ENCODE data around the gene ACTL10. TPM values are rescaled to one million over a fixed set of nuclear protein-coding genes. Genes with fewer than 3 reads are reported as not detected.

Gene ACTL10
- total and polyA plus RNA-seq, 8 donors: 0.30 to 2.3 (median 0.56) TPM

GRCh38 chr20:33663161-33664084 lies 3.3 kb upstream of the ACTL10 start:
- H3K4me1 ChIP-seq: peaks cover 18 to 50% of the 10 kb centered on the region in 2 donors
- intact Hi-C loops (cut with DNase I): no loop called here
- ATAC-seq: peak; percentile 69

DNA sequence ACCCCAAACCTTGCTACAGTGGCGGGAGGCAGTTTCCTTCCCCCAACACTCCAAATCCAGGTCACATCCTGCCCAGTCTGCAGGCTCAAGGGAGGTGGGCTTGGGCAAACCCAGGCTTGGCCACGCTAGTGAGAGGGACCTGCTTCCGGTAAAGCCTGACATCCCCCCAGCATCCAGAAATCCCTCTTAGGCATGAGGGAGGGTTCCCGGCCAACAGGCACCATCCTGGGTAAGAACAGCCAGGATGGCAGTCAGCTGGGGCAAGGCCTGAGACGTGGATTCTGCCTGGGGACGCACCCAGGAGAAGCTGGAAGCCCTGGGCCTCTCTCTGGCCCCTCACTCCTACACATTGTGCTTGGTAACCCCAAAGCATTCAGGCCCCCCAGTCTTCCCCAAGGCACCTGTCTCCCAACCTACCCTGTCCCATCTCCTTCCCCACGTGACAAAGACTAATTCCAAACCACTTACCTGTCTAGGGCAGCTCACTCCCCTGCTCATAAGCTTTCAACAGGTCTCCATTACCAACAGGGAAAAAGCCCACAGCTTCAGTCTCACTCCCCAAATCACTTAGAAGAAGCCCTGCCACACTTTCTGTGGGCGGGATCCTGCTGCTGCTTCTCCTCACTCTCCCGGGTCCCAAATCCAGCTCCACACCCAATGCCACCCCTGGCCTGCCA lies 2.5 kb upstream of the ACTL10 start:
- ATAC-seq (no peak), DNase-seq (no peak)
- H3K9me3 ChIP-seq: no peaks in the 10 kb centered on the region
- H3K27me3 ChIP-seq: no peaks in the 10 kb centered on the region
- TF ChIP-seq CTCF (IDR thresholded peaks at IDR 0.05): no peak
- intact Hi-C loops (cut with DNase I): no loop called here
- H3K27ac ChIP-seq: peak overlapping the region; percentile 77 to 85
- H3K4me3 ChIP-seq: peak overlapping the region; percentile 67 to 74
- peaks cover 18 to 50% of the 10 kb centered on the region in 2 donors for H3K4me1 ChIP-seq
- peaks cover 0 to 6% of the 10 kb centered on the region in 2 donors for H3K36me3 ChIP-seq

More at GRCh38 chr20:33663161-33664084, 3.3 kb upstream of the ACTL10 start:
- H3K27me3 ChIP-seq: no peaks in the 10 kb centered on the region
- DNase-seq: peak in 3 of 4 donors; percentile 84 to 99 (median 89)
- peak overlapping the region; percentile 67 to 74 for H3K4me3 ChIP-seq
- peak overlapping the region; percentile 77 to 85 for H3K27ac ChIP-seq
- H3K9me3 ChIP-seq: no peaks in the 10 kb centered on the region
- peaks cover 0 to 14% of the 10 kb centered on the region in 2 donors for H3K36me3 ChIP-seq
- TF ChIP-seq CTCF (IDR thresholded peaks at IDR 0.05): peak in 1 of 2 donors; percentile 9

- Histone ChIP-seq H3K9me3 (no peaks in the 10 kb centered on the region), H3K27ac (no peak overlapping the region), H3K27me3 (no peaks in the 10 kb centered on the region), H3K36me3 (peaks cover 0 to under 1% of the 10 kb centered on the region in 2 donors), H3K4me1 (peaks cover 18 to 50% of the 10 kb centered on the region in 2 donors), H3K4me3 (no peak overlapping the region)
- ATAC-seq (no peak), DNase-seq (no peak)
- no peak for TF ChIP-seq CTCF (IDR thresholded peaks at IDR 0.05)
- intact Hi-C loops (cut with DNase I): no loop called here
Measured at GRCh38 chr20:33664762-33665144, 2.0 kb upstream of the ACTL10 start.

DNA sequence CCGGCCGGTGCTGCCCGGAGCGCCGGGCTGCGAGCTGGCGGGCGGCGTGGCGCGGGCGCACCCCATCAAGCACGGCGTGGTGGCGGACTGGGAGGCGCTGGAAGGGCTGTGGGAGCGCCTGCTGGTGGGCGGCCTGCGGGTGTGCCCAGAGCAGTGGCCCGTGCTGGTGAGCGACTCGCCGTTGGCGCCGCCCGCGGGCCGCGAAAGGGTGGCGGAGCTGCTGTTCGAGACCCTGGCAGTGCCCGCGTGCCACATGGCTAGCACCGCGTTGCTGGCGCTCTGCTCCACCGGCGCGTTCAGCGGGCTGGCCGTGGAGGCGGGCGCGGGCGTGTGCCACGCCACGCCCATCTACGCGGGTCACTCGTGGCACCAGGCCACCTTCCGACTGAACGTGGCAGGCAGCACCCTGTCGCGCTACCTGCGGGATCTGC lies 517 bp downstream of the ACTL10 start:
- peak overlapping the region; percentile 55 to 56 for H3K4me3 ChIP-seq
- intact Hi-C loops (cut with DNase I): no loop called here
- peaks cover 0 to 11% of the 10 kb centered on the region in 2 donors for H3K36me3 ChIP-seq
- peak overlapping the region; percentile 79 to 87 for H3K27ac ChIP-seq
- ATAC-seq (peak; percentile 2), DNase-seq (peak in 1 of 4 donors; percentile 91)
- no peaks in the 10 kb centered on the region for H3K9me3 ChIP-seq
- no peak for TF ChIP-seq CTCF (IDR thresholded peaks at IDR 0.05)
- no peaks in the 10 kb centered on the region for H3K27me3 ChIP-seq
- peaks cover 18 to 56% of the 10 kb centered on the region in 2 donors for H3K4me1 ChIP-seq

Measured in left lung (tissue), 10 donors.